Right atrium auricular region (tissue), 2 donors: ENCODE measurements around the gene ADAMTS19. TPM values are rescaled to one million over a fixed set of nuclear protein-coding genes. Genes with fewer than 3 reads are reported as not detected.

Experiments used
- DNase-seq: peaks from one replicate; pipeline ENCODE4 v3.0.0-alpha.2; 2019; ENCODE audit warnings: low spot score
- H3K27ac ChIP-seq, 2 donors: fragments of 200-600 bp; sonication (generic); 1 replicate in 1 of 2; 2 replicates in 1 of 2; pipeline ENCODE4 v1.5.1; 2016 to 2019
- H3K27me3 ChIP-seq, 2 donors: fragments of 200-600 bp; sonication (generic); one replicate each; pipeline versions ENCODE4 v1.5.1 to v1.6.0; 2017 to 2019
- H3K36me3 ChIP-seq: fragments of 200-600 bp; sonication (generic); one replicate; pipeline ENCODE4 v1.5.1; 2016
- H3K4me1 ChIP-seq, 2 donors: fragments of 200-600 bp; sonication (generic); one replicate each; pipeline versions ENCODE4 v1.5.1 to v1.6.0; 2017 to 2019
- H3K4me3 ChIP-seq, 2 donors: fragments of 200-600 bp; sonication (generic); 1 replicate in 1 of 2; 2 replicates in 1 of 2; pipeline ENCODE4 v1.5.1; 2017 to 2019; ENCODE audit warnings: mild to moderate bottlenecking in 1 of 2, moderate library complexity in 1 of 2
- H3K9me3 ChIP-seq, 2 donors: fragments of 200-600 bp; sonication (generic); one replicate each; pipeline ENCODE4 v1.5.1; 2019
- total RNA-seq, 2 donors: library from RNA; depleted of rRNA; stranded (reverse); fragments of >200 nt; gene quantifications; one replicate each; pipeline ENCODE4 v1.1.0, GENCODE V29; 2016
- TF ChIP-seq, protein P1 (sequence below), 2 donors: fragments of 200-600 bp; sonication (generic); IDR thresholded peaks; one replicate each; pipeline ENCODE4 v1.5.1; 2019; ENCODE audit warnings: antibody characterized with exemption in 2 of 2

The ADAMTS19 gene
- total RNA-seq, 2 donors from 2014 or later = 0.44 to 0.59 TPM

DNA sequence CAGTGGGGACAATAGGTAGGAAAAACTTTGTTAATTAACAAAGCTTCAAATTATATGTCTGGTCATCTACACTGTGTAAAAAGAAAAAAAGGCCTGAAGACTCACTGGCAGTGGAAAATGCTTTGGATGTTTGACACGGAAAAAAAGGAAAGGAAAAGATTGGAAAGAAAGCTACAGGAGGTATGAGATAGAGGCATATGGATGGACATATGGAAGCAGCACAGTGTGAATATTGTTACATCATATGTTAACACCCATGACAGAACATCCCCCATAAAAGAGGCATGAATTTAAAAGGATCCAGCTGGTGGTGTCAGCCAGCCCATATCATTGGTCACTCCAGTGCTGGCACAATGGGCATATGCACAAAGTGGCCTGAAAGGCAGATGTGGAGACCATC lies 19.0 kb upstream of the ADAMTS19 start:
- no peaks in the 10 kb centered on the region for H3K36me3 ChIP-seq
- H3K27ac ChIP-seq = no peak overlapping the region
- TF ChIP-seq, protein P1, sequence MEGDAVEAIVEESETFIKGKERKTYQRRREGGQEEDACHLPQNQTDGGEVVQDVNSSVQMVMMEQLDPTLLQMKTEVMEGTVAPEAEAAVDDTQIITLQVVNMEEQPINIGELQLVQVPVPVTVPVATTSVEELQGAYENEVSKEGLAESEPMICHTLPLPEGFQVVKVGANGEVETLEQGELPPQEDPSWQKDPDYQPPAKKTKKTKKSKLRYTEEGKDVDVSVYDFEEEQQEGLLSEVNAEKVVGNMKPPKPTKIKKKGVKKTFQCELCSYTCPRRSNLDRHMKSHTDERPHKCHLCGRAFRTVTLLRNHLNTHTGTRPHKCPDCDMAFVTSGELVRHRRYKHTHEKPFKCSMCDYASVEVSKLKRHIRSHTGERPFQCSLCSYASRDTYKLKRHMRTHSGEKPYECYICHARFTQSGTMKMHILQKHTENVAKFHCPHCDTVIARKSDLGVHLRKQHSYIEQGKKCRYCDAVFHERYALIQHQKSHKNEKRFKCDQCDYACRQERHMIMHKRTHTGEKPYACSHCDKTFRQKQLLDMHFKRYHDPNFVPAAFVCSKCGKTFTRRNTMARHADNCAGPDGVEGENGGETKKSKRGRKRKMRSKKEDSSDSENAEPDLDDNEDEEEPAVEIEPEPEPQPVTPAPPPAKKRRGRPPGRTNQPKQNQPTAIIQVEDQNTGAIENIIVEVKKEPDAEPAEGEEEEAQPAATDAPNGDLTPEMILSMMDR (IDR thresholded peaks at IDR 0.05) = no peak
- no peaks in the 10 kb centered on the region for H3K9me3 ChIP-seq
- H3K4me1 ChIP-seq = no peaks in the 10 kb centered on the region
- no peak overlapping the region for H3K4me3 ChIP-seq
- no peak for DNase-seq
- no peaks in the 10 kb centered on the region for H3K27me3 ChIP-seq

DNA sequence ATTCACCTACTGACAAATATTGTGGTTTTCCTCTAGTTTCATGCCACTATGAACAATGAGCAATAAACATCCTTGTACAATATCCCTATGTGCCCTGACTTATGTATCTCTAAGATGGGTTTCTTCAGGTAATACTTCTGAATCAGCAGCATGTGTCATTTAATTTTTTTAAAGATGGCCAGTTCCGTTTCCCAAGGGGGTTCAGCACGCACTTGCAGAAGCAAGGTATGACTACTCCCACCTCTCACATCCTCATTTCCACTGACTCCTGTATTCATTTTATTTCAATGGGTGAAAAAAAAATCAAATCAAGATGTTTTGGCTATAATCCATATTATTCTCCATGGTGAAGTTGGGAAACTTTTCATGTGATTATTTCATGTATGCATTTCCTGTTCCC lies 14.7 kb upstream of the ADAMTS19 start:
- Histone ChIP-seq H3K36me3 (no peaks in the 10 kb centered on the region), H3K27ac (no peak overlapping the region), H3K4me1 (no peaks in the 10 kb centered on the region), H3K9me3 (no peaks in the 10 kb centered on the region), H3K27me3 (no peaks in the 10 kb centered on the region), H3K4me3 (no peak overlapping the region)
- no peak for DNase-seq
- TF ChIP-seq, protein P1 (IDR thresholded peaks at IDR 0.05) = no peak

DNA sequence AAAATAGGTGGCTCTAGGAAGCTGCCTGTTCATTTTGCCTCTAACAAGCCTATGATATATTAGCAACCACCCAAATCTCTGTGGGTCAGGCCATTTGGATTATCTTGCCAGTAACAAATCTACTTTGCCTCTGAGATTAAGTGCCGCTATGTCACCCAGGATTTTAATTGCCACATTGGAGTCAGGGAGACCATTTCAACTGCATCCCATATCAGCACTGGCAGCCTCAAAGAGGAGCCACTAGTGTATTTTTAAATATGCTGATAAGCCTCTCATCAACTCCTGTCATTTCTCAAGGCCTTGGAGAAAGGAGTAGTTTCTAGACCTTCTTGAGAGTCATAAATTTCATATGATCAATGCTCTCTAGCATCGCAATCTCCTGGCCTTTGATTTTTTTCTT lies 12.1 kb upstream of the ADAMTS19 start:
- Histone ChIP-seq H3K4me3 (no peak overlapping the region), H3K27me3 (no peaks in the 10 kb centered on the region), H3K4me1 (no peaks in the 10 kb centered on the region), H3K9me3 (no peaks in the 10 kb centered on the region), H3K36me3 (no peaks in the 10 kb centered on the region), H3K27ac (no peak overlapping the region)
- TF ChIP-seq, protein P1 (IDR thresholded peaks at IDR 0.05) = no peak
- no peak for DNase-seq

DNA sequence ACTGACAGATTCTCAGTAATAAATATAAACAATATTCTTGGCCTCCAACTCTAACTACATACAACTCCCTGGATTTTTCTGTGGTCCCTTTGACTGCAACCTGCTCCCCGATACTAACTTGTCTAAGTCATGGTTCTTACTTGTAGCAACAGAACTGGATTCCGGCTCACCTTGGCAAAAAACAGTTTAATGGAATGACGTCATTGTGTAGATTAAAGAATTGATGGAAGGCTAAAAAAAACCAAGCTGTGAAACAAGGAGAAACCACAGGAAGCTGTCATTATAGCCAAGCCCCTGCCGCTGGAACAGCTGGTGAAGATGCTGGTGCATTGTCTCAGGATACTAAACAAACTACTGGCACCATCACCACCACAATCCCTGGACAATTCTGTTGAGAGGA lies 11.4 kb upstream of the ADAMTS19 start:
- H3K36me3 ChIP-seq = no peaks in the 10 kb centered on the region
- H3K9me3 ChIP-seq = no peaks in the 10 kb centered on the region
- H3K4me1 ChIP-seq = no peaks in the 10 kb centered on the region
- DNase-seq = no peak
- H3K27me3 ChIP-seq = no peaks in the 10 kb centered on the region
- TF ChIP-seq, protein P1 (IDR thresholded peaks at IDR 0.05) = no peak
- H3K4me3 ChIP-seq = no peak overlapping the region
- no peak overlapping the region for H3K27ac ChIP-seq

DNA sequence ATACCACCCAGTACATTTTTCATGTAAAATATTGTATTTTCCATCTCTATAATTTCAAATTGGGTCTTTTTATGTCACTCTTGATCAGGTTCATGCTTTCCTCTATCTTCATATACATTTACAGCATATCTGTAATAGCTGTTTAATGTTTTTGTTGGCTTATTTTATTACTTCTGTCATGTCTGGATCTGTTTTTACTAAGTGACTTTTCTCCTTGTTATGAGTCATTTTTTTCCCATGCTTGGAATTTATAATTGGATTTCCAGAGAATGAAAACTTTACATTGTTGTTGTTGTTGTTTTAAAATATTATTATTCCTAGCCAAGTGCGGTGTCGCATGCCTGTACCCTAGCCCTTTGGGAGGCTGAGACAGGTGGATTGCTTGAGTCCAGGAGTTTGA lies 5.6 kb upstream of the ADAMTS19 start:
- H3K27me3 ChIP-seq = no peaks in the 10 kb centered on the region
- H3K4me3 ChIP-seq = no peak overlapping the region
- no peak for DNase-seq
- TF ChIP-seq, protein P1 (IDR thresholded peaks at IDR 0.05) = no peak
- H3K27ac ChIP-seq = no peak overlapping the region
- H3K4me1 ChIP-seq = peaks cover 0 to 2% of the 10 kb centered on the region in 2 donors
- H3K9me3 ChIP-seq = no peaks in the 10 kb centered on the region
- no peaks in the 10 kb centered on the region for H3K36me3 ChIP-seq

DNA sequence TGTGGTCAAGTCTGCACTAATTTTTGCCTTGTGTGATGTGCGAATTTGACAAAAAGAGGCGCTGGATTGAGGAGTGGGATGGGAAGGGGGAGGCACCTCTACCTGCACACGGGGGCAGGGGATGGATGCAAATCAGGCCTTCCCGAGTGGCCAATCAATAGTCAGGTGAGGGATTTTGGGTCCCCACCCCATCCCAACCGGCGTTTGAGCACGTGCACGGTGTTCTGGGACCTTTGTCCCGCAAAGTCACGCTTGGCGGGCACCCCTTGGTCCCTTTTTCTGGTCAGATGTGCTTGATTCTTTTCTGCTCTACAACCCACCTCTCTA lies 685 bp upstream of the ADAMTS19 start:
- H3K36me3 ChIP-seq = no peaks in the 10 kb centered on the region
- H3K27ac ChIP-seq = peak overlapping the region; percentile 65 to 68
- TF ChIP-seq, protein P1 (IDR thresholded peaks at IDR 0.05) = no peak
- H3K9me3 ChIP-seq = no peaks in the 10 kb centered on the region
- DNase-seq = no peak
- peaks cover 0 to 25% of the 10 kb centered on the region in 2 donors for H3K4me1 ChIP-seq
- peak overlapping the region; percentile 40 to 61 for H3K4me3 ChIP-seq
- H3K27me3 ChIP-seq = no peaks in the 10 kb centered on the region
